Transverse colon (tissue), 4 donors: ENCODE results near the gene NTN3. TPM values are rescaled to one million over a fixed set of nuclear protein-coding genes. Genes with fewer than 3 reads are reported as not detected.

ENCODE experiments used
- DNase-seq: peaks from one replicate; pipeline ENCODE4 v3.0.0-alpha.2; 2019
- H3K27ac ChIP-seq, 4 donors: fragments of 200-600 bp; sonication (generic); 2 replicates each; pipeline ENCODE4 v1.5.1; 2016 to 2018; ENCODE audit warnings: inconsistent platforms in 4 of 4
- H3K27me3 ChIP-seq: fragments of 200-600 bp; sonication (generic); 2 replicates; pipeline ENCODE4 v1.5.1; 2017; ENCODE audit warnings: inconsistent platforms
- H3K36me3 ChIP-seq, 4 donors: fragments of 200-600 bp; sonication (generic); 2 replicates each; pipeline ENCODE4 v1.5.1; 2017 to 2019; ENCODE audit warnings: inconsistent platforms in 4 of 4
- H3K4me1 ChIP-seq, 4 donors: fragments of 200-600 bp; sonication (generic); 2 replicates each; pipeline ENCODE4 v1.5.1; 2017 to 2020; ENCODE audit warnings: inconsistent platforms in 4 of 4
- H3K4me3 ChIP-seq, 4 donors: fragments of 200-600 bp; sonication (generic); 1 replicate in 1 of 4; 2 replicates in 3 of 4; pipeline versions ENCODE4 v1.5.1 to v1.6.1; 2017 to 2019; ENCODE audit warnings: inconsistent platforms in 4 of 4
- H3K9me3 ChIP-seq, 2 donors: fragments of 200-600 bp; sonication (generic); 2 replicates each; pipeline ENCODE4 v1.5.1; 2017 to 2019; ENCODE audit warnings: inconsistent platforms in 2 of 2
- CTCF ChIP-seq, 5 experiments: fragments of 200-600 bp in 3 of 5; fragments of 450-650 bp in 2 of 5; sonication (generic) in 3 of 5; IDR thresholded peaks; 1 replicate in 2 of 5; 2 replicates in 3 of 5; pipeline ENCODE4 v1.5.1; 2016 to 2017; ENCODE audit warnings: antibody characterized with exemption in 5 of 5, inconsistent platforms in 3 of 5, mild to moderate bottlenecking in 2 of 5, moderate library complexity in 1 of 5
- EP300 ChIP-seq: sonication (generic); formaldehyde crosslinking; IDR thresholded peaks from one replicate; pipeline ENCODE4 v1.6.1; 2017; ENCODE audit warnings: antibody characterized with exemption, low read depth
- POLR2A ChIP-seq: fragments of 450-650 bp; IDR thresholded peaks from one replicate; pipeline ENCODE4 v1.6.1; 2016; ENCODE audit warnings: antibody characterized with exemption, mild to moderate bottlenecking, moderate library complexity
- POLR2AphosphoS5 ChIP-seq, 3 donors: sonication (generic); formaldehyde crosslinking; IDR thresholded peaks; one replicate each; pipeline ENCODE4 v1.6.1; 2016; ENCODE audit warnings: antibody characterized with exemption in 3 of 3
- WGBS, 2 donors: methylation state at CpG; one replicate each; pipeline ENCODE4 v1.1.5; 2018; ENCODE audit warnings: low coverage in 1 of 2; 5-methylcytosine and 5-hydroxymethylcytosine counted together
- in situ Hi-C, 4 donors: fragments of 200-750 bp; cut with MboI; loops; one replicate each; pipeline versions ENCODE4 v1.15.0 to v1.15.1; 2017; ENCODE audit warnings: low sequenced_read_pairs in 3 of 4, low pct_ligation_motif_present in 1 of 4, low pct_unique_long_range_greater_than_20kb in 1 of 4
- intact Hi-C: fragments of 100-400 bp; cut with DNase I; formaldehyde crosslinking; loops from one replicate; pipeline ENCODE4 v1.15.1; 2023; ENCODE audit warnings: low total_unique reads
- total RNA-seq, 4 donors: library from RNA; depleted of rRNA; stranded (reverse); fragments of >200 nt; gene quantifications; one replicate each; pipeline ENCODE4 v1.1.0, GENCODE V29; 2016

The NTN3 gene
- total RNA-seq, 4 donors from 2014 or later: not detected

- Histone ChIP-seq H3K27ac (no peak overlapping the region), H3K4me3 (peak overlapping the region in 2 of 4 donors; percentile 21 to 22), H3K27me3 (peaks cover 66% of the 10 kb centered on the region), H3K4me1 (peaks cover 17 to 62% (median 53%) of the 10 kb centered on the region in 4 donors), H3K9me3 (no peaks in the 10 kb centered on the region), H3K36me3 (no peaks in the 10 kb centered on the region)
- no peak for TF ChIP-seq POLR2AphosphoS5 (IDR thresholded peaks at IDR 0.05)
- TF ChIP-seq CTCF (IDR thresholded peaks at IDR 0.05): no peak
- TF ChIP-seq POLR2A: no peak
- TF ChIP-seq EP300: no peak
- WGBS, 2 donors: 53% methylated on average over 27 of the region's 61 CpGs; no CpG with 5 or more reads in 1 of the 2 donors
- intact Hi-C loops: no loop called here
- in situ Hi-C loops: no loop called here
- no peak for DNase-seq
Measured at GRCh38 chr16:2471653-2472487, 773 bp downstream of the NTN3 start.

- DNase-seq: no peak
- H3K4me1 ChIP-seq: peaks cover 17 to 59% (median 51%) of the 10 kb centered on the region in 4 donors
- no peaks in the 10 kb centered on the region for H3K36me3 ChIP-seq
- TF ChIP-seq POLR2AphosphoS5 (IDR thresholded peaks at IDR 0.05) (no peak), EP300 (no peak), POLR2A (no peak), CTCF (IDR thresholded peaks at IDR 0.05) (no peak)
- no peak overlapping the region for H3K27ac ChIP-seq
- H3K27me3 ChIP-seq: peaks cover 62% of the 10 kb centered on the region
- no peak overlapping the region for H3K4me3 ChIP-seq
- in situ Hi-C loops (no loop called here), intact Hi-C loops (no loop called here)
- 96 to 100% methylated on average over 2 to 13 of the region's 27 CpGs for WGBS, 2 donors
- no peaks in the 10 kb centered on the region for H3K9me3 ChIP-seq
Measured at GRCh38 chr16:2472488-2472864, 1.4 kb downstream of the NTN3 start.

GRCh38 chr16:2472885-2473445, 1.9 kb downstream of the NTN3 start:
- TF ChIP-seq CTCF (IDR thresholded peaks at IDR 0.05): no peak
- no peak for TF ChIP-seq POLR2AphosphoS5 (IDR thresholded peaks at IDR 0.05)
- TF ChIP-seq EP300: no peak
- no peak for TF ChIP-seq POLR2A
- H3K4me3 ChIP-seq: no peak overlapping the region
- no peak for DNase-seq
- peaks cover 17 to 55% (median 47%) of the 10 kb centered on the region in 4 donors for H3K4me1 ChIP-seq
- no peaks in the 10 kb centered on the region for H3K36me3 ChIP-seq
- intact Hi-C loops (no loop called here), in situ Hi-C loops (no loop called here)
- no peak overlapping the region for H3K27ac ChIP-seq
- 60% methylated on average over 10 of the region's 14 CpGs; no CpG with 5 or more reads in 1 of the 2 donors for WGBS, 2 donors
- H3K9me3 ChIP-seq: no peaks in the 10 kb centered on the region
- peaks cover 57% of the 10 kb centered on the region for H3K27me3 ChIP-seq

GRCh38 chr16:2473446-2473926, 2.4 kb downstream of the NTN3 start:
- Histone ChIP-seq H3K4me1 (peaks cover 17 to 49% (median 42%) of the 10 kb centered on the region in 4 donors), H3K9me3 (no peaks in the 10 kb centered on the region), H3K27me3 (peaks cover 52% of the 10 kb centered on the region), H3K4me3 (peak overlapping the region in 3 of 4 donors; percentile 65 to 90 (median 69)), H3K27ac (no peak overlapping the region), H3K36me3 (no peaks in the 10 kb centered on the region)
- 9 to 27% methylated on average over 3 to 17 of the region's 49 CpGs for WGBS, 2 donors
- no peak for DNase-seq
- in situ Hi-C loops: no loop called here
- intact Hi-C loops: no loop called here
- no peak for TF ChIP-seq CTCF (IDR thresholded peaks at IDR 0.05)
- no peak for TF ChIP-seq POLR2AphosphoS5 (IDR thresholded peaks at IDR 0.05)
- TF ChIP-seq POLR2A: no peak
- no peak for TF ChIP-seq EP300
